ENCODE results near the gene ATP1B3.

DNA sequence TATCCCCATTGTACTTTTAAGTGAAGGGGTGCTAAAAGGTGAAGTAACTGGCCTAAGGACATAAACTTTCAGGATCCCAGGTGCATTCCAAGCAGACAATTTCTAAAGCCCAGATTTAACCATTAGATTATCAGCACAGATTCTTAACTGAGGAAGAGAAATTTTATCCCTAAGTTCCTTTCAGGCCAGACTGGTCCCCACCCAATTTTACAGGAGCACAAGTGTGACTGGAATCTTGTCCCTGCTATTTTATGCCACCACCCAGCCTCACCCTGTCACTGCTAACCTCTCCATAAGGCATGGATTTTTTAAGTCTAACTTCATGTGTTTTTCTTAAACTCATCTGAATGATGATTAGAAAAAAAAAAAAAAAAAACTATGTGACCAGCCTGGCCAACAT lies 37.1 kb upstream of the ATP1B3 start:
- no peak for TF ChIP-seq GATA2 (IDR thresholded peaks at IDR 0.05; ENCODE audit: low read depth, low read length)
- TF ChIP-seq GATA3 (IDR thresholded peaks at IDR 0.05; ENCODE audit: low read depth, low read length): no peak

Measured in SH-SY5Y (cell line).